Measurements from ENCODE around the gene CACNG6.

CACNG6 gene

DNA sequence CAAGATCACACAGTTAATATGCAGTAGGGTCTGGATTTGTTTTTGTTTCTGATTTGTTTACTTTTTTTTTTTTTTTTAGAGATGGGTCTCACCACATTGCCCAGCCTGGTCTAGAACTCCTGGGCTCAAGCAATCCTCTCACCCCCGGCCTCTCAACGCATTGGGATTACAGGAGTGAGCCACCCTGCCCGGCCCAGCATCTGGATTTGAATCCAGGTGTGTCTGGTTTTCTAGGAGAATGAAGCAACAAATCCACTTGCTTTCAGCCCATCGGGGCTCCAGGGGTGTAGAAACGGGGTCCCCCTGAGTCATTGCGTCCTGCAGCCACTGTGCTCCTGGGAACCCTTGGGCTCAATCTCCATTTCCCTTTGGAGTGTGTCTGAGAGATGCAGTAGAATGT is 22.1 kb upstream of the CACNG6 start:
- DNase-seq (ENCODE audit: low read depth) = no peak

DNA sequence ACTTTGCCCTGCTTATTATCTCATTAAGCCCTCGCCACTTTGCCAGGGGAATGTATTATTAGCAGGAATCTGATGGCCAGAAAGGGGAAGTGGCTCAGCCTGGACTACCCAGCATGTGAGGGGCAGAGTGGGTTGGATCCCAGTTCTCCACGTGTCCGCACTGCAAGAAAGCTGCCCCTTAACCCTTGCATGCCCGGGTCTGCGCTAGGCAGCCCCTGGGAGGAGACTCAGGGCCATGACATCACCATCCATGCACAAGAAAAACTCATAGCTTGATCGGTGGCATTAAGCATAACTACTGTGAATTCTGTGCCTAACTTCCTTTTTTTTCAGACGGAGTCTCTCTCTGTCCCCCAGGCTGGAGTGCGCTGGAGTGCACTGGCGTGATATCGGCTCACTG is 19.8 kb upstream of the CACNG6 start:
- DNase-seq (ENCODE audit: low read depth) = no peak

DNA sequence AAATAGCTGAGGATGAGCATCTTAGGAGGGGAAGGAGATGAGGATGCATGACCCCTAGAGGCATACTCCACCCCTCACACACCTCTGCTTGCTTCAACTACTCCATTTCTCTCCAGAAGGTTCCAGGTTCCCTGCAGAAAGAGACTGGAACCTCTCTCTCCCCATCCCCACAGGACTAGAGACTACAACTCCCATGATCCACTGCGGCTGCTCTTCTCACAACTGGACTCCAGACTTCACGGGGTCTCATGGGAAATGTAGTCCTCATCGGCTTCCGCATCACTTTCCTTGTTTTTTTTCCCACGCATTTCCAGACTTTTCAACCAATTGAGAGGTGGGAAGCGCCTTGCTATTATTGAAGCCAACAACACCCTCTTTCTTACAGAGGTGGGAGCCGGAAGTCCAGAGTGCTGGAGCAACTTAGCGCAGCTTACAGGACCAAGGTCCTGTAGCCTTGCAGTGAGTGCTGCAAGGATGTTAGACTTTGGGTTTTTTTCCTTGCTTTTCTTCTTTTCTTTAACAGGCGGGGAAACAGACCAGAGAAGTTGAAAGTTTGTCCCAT is 13.9 kb upstream of the CACNG6 start:
- peak; percentile 55 for DNase-seq (ENCODE audit: low read depth)

DNA sequence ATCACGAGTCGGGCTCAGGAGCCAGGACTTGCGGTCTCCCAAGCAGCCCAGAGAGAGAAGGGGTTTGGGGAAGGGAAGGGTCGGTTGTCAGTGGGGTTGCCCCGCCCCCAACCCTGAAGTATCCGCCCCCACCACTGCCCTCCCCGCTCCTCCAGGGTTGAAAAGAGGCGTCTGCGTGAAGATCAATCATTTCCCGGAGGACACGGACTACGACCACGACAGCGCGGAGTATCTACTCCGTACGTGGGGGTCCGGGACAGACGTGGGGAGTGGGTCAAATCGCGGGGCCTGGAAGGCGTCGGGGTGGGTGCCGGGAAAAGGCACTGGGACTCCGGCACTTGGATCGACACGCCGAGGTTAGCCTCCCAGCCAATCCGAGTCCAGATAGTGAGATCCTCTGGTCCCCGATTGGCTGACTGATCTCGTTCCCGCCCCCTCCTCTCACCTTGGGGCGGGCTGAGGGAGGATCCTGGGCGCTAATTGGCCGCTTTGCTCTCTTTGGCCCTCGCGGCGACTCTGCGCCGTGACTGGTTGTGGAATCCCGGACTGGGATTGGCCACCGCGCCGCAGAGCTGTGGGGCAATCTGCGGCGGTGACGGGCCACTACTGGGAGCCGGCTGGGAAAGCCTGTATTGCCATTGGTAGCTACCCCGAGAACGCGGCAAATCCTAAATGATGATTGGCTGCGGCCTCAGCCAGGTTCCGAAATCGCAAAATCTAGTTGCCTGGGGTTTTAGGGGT is 13.3 kb upstream of the CACNG6 start:
- DNase-seq (ENCODE audit: low read depth) = no peak

DNA sequence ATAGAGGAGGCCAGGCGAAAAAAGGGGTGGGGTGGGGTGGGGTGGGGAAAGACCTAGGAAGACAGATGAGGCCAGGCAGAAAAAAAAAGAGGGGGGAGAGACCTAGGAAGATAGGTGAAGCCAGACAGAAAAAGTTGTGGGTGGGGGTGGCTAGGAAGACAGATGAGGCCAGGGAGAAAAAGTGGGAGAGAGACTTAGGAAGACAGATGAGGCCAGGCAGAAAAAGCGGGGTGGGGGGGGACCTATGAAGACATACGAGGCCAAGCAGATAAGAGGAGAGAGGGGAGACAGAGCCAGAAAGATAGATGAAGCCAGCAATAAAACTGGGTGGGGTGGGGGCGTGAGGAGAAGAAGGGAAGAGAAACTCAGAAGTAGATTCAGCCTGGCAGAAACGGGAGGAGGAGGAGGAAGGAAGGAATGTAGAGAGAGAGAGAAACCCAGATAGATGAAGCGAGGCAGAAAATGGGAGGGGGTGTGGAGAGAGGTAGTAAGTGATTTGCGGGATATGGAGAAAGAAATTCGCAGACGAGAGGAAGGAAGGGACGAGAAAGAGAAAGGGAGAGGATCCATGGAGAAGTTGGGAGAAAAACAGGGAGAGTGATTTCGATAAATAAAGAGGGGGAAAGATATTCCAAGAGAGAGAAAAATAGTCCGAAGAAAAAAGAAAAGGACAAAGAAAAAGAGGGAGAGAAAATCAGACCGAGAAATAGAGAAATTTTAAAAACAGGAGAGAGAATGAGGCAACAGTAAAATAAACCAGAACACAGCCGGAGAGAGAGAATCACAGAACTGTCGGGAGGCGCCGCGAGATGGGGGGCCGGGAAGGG is 12.2 kb upstream of the CACNG6 start:
- DNase-seq (ENCODE audit: low read depth) = no peak

DNA sequence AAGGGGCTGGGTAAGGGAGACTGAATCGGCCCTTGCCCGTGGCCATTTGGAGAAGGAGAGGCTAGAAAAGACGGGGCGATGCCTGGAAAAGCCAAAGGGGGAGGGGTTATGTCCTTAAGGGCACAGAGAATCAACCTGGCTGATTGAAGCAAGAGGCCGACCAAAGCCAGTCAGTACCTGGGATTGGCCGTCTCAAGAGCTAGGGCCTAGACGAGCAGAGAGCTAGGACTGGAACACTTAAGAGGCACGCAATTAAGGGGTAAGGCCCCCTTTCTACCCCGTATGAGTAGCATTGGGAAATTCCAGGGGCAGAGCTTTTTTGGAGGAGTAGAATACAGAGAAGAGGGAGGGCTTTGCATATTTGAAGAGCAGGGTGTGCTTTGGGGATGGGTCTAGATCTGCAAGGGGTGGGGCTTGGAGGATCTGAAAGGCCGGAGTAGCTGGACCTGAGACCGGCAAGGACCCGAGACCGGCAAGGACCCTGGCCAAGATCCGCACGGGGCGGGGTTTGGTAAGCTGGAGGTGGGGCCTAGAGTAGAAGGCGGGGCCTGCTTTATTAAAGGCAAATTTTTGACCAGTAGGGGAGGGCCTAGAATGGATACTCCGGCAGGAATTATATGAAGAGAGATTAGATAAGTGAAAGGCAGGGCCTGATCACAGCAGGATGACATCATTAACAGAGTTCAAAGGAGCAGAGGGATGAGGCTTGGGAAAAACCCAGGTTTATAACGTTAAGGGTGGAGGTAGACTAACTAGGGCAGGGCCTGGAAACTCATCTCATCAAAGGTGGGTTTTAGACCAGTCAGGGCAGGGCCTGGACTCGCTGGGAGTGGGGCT is 10.7 kb upstream of the CACNG6 start:
- DNase-seq (ENCODE audit: low read depth) = no peak

DNA sequence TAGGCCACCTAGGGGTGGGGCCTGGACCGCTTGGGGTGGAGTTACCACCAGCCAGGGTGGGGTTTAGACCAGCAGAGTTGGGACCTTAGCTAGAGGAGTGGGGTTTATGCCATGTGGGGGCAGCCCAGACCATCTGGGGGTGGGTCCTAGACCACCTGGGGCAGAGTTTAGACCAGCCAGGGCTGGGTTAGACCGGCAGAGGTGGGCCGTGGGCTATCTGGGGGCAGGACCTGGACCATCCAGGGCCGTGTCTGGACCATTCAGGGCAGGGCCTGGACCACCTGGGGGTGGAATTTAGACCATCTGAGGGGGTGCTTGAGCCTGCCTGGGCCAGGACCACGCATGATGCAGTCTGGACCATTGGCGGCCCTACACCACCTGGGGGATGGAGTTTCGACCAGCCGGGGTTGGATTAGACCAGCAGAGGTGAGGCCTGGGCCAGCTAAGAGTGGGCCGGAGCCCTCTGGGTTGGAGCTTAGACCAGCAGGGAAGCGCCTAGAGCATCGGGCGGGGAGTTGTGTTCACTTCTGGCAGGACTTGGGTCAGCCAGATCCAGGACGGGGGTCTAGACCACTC is 10.0 kb upstream of the CACNG6 start:
- DNase-seq (ENCODE audit: low read depth) = no peak

DNA sequence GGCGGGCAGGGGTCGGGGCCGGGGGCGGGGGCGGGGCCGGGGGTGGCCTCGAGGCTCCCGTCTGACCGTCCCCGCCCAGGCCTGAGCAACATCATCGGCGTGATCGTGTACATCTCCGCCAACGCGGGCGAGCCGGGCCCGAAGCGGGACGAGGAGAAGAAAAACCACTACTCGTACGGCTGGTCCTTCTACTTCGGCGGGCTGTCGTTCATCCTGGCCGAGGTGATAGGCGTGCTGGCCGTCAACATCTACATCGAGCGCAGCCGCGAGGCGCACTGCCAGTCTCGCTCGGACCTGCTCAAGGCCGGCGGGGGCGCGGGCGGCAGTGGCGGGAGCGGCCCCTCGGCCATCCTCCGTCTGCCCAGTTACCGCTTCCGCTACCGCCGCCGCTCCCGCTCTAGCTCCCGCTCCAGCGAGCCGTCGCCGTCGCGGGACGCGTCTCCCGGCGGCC is 9.4 kb upstream of the CACNG6 start:
- DNase-seq (ENCODE audit: low read depth) = no peak

DNA sequence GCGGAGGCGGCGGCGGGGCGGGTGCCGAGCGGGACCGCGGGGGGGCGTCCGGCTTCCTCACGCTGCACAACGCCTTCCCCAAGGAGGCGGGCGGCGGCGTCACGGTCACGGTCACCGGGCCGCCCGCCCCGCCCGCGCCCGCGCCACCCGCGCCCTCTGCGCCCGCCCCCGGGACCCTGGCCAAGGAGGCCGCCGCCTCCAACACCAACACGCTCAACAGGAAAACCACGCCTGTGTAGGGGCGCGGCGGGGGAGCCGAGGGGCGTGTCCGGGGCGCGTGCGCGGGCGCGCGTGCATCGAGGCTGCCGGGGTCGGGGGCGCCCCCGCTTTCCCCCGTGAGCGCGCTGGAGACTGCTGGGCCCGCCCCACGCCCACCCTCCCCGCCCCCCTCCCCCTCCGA is 8.8 kb upstream of the CACNG6 start:
- DNase-seq (ENCODE audit: low read depth) = peak; percentile 47

DNA sequence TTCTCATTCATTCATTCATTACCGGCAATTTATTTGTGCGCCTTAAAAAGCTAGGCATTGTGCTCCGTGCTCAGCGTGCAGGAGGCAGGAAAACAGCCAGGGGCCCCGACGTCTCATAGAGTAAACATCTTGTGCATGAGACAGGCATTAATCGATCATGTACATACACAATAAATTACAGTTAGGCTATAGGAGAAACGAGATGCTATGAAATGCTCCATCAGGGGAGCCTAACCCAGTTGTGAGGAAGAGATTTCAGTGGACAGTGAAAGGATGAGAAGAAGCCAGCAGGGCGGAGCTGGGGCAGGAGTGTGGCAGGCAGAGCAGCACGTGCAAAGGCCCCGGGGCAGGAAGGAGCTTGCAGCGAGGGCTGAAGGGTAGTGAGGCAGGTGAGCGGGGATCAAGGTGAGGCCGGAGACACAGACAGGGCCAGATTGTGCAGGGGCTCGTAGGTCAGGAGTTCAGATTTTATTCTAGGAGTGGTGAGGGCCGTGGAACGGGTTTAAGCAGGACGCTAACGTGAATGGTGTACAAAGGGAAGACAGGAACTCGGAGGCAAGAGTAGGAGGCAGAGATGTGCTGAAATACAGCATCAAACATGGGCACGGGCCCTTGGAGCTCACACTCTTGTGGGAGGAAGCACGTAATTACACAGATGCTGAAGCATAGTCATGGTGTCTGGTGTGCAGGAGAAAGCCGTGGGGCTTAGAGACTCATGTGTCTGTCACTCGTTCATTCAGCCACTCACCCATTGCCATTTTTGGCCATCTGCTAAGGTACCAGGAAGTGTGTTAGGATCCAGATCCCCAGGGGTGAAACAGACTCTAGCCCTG is 7.8 kb upstream of the CACNG6 start:
- no peak for DNase-seq (ENCODE audit: low read depth)

DNA sequence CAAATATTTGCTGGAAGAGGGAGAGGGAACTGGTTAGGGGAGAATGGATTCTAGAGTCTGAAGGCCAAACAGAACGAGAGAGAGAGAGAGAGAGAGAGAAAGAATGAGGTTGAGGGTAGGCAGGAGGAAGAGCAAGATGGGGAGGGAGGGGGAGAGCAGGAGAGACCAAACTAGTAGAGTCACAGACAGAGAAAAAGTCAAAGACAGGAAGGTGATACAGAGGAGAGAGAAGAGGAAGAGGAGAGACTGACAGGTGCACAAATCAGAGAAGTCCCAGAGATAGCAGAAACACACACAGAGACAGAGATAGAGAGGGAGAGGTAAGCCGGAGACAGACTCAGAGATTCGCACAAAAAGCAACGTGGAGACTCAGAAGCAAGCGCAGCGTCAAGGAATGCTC is 5.6 kb upstream of the CACNG6 start:
- DNase-seq (ENCODE audit: low read depth) = no peak

DNA sequence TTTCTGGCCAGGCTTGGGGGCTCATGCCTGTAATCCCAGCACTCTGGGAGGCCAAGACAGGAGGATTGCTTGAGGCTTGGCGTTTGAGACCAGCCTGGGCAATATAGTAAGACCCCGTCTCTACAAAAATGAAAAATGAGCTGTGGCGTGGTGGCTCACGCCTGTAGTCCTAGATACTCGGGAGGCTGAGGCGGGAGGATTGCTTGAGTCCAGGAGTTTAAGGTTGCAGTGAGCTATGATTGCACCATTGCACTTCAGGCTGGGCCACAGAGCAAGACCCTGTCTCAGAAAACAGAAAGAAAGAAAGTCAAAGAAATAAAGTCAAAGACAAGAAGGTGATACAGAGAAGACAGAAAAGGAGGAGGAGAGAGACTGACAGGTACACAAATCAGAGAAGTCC is 2.5 kb upstream of the CACNG6 start:
- no peak for DNase-seq (ENCODE audit: low read depth)

DNA sequence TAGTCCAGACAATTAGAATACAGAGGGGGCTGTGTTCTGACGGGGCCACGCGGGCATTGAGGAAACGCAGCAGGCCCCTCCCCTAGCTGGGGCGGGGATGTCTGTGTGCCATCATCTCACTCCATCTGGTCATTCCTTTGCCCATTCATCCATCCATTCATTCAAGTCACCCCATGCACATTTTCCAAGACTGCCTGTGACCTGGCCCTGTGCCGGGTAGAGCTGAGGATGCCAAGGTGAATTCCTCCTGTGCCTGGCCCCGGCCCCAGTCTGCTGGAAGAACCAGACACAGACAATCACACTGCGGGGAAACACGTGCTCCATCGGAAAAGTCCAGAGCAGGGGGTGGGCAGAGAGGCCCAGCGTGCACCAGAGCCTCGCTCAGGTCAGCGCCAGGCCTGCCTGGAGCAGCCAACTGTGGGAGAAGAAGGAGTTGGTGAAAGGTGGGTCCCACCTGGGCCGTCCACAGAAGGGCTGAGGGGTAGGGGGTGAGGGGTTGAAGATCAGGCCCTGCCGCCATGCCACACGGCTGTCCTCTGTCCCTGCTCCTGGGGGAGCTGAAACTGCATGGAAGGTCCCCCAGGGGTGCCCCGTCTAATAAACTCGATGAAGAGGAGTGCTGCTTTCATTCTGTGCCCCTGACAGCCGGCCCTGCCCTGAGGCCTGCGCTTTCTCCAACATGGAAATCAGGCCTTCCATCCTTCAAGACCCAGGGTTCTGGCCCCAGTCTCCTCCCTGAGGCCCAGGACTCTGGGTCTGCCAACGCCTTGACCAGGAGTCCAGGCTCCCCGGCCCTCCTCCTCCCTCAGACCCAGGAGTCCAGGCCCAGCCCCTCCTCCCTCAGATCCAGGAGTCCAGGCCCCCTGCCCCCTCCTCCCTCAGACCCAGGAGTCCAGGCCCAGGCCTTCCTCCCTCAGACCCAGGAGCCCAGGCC is 1.6 kb upstream of the CACNG6 start:
- DNase-seq (ENCODE audit: low read depth) = no peak

DNA sequence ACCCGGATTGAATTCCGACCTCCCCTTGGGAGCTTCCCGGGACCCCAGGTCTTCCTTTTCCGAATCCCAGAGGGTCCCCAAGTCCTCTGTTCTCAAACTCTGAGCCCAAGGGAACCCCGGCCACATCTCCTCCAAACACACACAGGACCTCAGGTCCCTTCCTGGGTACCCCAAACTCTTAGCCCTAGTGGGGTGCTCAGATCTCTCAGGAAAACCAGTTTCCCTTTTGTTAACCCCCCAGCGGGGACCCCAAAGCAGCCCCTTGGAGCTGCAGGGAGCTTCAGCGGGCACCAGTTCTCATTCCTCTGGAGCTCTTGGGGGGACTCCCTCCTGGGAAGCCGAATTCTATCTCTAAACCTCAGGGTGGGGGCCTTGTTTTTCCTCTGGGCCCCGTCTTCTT is 774 bp downstream of the CACNG6 start:
- no peak for DNase-seq (ENCODE audit: low read depth)

DNA sequence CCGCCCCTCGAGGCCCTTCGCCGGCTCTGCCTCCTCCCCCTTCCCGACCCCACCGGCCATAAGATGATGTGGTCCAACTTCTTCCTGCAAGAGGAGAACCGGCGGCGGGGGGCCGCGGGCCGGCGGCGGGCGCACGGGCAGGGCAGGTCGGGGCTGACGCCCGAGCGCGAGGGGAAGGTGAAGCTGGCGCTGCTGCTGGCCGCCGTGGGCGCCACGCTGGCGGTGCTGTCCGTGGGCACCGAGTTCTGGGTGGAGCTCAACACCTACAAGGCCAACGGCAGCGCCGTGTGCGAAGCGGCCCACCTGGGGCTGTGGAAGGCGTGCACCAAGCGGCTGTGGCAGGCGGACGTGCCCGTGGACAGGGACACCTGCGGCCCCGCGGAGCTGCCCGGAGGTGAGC is 1.4 kb downstream of the CACNG6 start:
- DNase-seq (ENCODE audit: low read depth) = no peak

DNA sequence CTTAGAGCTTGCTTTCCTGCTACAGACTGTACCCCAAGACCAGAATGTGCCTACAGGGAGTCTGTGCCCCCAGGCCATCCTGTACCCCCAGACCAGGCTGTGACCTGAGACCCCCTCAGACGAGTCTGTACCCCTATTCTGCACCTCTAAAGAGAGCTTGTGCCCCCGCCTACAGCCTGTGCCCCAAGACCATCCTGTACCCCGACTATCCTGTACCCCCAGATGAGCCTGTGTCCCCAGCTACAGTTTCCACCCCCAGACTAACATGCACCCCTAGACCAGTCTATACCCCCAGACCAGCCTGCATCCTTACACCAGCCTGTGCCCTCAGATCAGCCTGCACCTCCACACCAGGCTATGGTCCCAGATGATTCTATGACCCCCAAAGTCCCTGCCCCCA is 2.0 kb downstream of the CACNG6 start:
- DNase-seq (ENCODE audit: low read depth) = no peak

DNA sequence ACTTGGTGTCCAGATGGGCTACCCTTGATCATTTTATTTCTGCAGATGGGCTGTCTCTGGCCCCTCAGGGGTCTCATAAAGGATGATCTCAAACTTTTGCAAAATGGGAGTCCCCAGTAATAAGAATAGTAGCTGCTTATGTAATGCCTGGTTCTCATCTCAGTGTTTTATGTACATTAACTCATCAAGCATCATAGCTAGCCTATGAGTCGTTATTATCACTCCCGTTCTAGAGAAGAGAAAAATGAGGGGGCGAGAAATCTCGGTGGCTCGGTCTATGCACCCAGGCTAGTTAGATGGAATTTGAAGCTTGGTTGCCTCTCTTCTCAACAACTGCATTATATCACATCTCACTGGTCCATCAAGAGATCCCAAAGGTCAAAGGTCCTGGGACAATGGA is 3.4 kb downstream of the CACNG6 start:
- no peak for DNase-seq (ENCODE audit: low read depth)

DNA sequence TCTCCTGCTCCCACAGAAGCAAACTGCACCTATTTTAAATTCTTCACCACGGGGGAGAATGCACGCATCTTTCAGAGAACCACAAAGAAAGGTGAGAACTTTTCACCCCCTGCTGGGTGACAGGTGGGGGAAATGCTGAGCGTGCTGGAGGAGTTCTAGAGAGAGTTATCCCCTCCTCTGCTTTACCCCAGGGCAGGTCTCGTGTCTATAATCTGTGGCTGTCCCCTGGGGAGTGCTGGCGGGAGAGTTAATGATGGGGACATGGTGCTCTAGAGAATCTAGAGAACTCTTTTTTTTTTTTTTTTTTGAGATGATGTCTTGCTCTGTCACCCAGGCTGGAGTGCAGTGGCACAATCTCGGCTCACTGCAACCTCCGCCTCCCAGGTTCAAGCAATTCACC is 6.8 kb downstream of the CACNG6 start:
- DNase-seq (ENCODE audit: low read depth) = no peak

DNA sequence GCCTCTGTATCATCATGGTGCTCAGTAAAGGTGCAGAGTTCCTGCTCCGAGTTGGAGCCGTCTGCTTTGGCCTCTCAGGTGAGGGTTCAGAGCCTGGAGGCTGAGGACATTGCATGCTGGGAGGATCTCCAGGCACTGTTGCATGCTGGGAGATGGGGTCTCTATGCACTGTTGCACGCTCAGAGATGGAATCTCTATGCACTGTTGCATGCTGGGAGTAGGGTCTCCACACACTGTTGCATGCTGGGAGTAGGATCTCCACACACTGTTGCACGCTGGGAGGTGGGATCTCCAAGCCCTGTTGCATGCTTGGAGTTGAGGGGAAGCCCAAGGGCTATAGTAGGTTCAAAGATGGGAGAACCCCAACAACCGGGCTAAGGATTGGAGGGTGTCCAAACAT is 8.3 kb downstream of the CACNG6 start:
- no peak for DNase-seq (ENCODE audit: low read depth)

DNA sequence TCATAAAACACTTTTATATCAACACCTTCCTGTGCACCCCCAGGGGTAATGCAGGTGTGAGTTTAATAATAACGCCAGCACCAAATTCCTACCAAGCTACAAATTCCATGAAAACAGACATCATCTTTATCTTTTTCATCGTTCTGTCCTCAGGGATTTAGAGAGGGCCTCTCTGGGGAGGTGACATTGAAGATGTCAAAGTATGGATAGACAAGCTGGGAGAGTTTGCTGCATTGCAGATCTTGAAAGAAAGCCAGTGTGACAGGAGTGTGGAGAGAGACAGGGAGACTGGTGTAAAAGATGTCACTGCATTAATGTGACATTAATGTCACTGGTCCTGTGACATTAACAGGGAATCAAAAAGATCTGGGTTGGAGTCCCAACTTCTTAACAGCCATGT is 10.1 kb downstream of the CACNG6 start:
- no peak for DNase-seq (ENCODE audit: low read depth)
